ENCODE measurements around the gene SND1. TPM values are rescaled to one million over a fixed set of nuclear protein-coding genes. Genes with fewer than 3 reads are reported as not detected.

Gene SND1
- polyA plus RNA-seq, 1 donor, result 144 TPM

DNA sequence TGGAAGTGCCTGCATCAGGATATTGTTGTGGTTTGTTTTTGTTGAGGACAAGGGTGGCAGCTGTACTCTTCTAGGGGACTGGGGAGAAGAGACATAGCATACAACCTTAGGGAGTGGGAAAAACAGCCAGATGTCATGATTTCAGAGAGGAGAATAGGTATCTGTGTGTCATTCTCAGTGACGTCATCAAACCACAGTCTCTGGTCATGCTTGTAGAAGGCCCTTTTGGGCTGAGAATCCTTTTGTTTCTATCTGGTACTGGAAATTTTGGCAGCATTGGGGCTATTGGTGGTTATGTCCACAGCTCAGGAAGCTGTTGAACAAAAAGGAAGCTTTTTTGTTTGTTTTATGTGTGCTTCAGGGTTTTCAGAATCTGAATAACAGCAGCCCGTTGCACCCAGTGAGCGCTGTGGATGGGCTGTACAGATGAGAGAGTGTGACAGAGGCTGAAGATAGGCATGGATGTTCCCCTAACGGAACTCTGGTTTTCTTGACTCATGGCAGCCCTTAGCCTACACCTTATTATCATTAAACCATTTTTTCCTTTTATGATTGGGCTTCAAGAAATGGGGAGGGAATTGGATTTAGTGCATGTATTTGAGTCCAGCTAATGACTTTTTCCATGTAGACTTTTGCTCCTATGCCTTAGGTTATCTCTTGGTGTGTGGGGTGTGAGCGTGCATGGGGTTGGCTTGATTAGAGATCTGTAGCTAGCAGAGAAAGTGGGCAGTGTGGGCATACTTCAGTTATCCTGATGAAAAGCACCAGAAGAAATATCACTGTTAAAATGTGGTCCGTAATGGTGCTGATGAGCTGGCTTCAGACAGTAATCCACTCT, 65.7 kb downstream of the SND1 start:
- no CpG with 5 or more reads among the region's 6 CpGs for WGBS (ENCODE audit: insufficient coverage, low lambda C conversion rate)
- H3K27me3 ChIP-seq (ENCODE audit: control insufficient read depth, insufficient read depth, low read length), result no peaks in the 10 kb centered on the region
- peaks cover 44% of the 10 kb centered on the region for H3K36me3 ChIP-seq (ENCODE audit: control insufficient read depth, insufficient read depth, low read length)
- no peaks in the 10 kb centered on the region for H3K4me1 ChIP-seq (ENCODE audit: control insufficient read depth, insufficient read depth, low read length)
- no peaks in the 10 kb centered on the region for H3K9me3 ChIP-seq (ENCODE audit: control insufficient read depth, low read depth, low read length)
- DNase-seq, result no peak
- no peak overlapping the region for H3K4me3 ChIP-seq (ENCODE audit: low read length)
- no peak overlapping the region for H3K27ac ChIP-seq (ENCODE audit: low read length)

DNA sequence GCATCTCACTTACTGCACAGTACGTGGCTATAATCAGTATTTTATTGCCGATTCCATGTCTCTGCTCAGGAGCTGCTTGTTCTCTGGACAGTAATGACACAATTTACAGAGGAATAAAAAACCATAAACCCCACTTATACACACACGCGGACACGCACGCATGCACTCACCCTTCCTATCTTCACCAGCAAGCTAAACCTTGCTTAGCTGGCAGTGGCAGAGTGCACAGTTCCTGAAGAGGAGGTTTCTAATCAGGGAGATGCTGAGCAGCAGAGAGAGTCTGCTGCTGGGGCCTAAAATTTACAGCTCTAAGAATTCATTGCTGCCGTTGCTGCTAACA, 66.3 kb downstream of the SND1 start:
- no peak overlapping the region for H3K27ac ChIP-seq (ENCODE audit: low read length)
- no peak overlapping the region for H3K4me3 ChIP-seq (ENCODE audit: low read length)
- no peak for DNase-seq
- H3K27me3 ChIP-seq (ENCODE audit: control insufficient read depth, insufficient read depth, low read length), result no peaks in the 10 kb centered on the region
- H3K4me1 ChIP-seq (ENCODE audit: control insufficient read depth, insufficient read depth, low read length), result no peaks in the 10 kb centered on the region
- WGBS (ENCODE audit: insufficient coverage, low lambda C conversion rate), result no CpG with 5 or more reads among the region's 7 CpGs
- H3K36me3 ChIP-seq (ENCODE audit: control insufficient read depth, insufficient read depth, low read length), result peaks cover 45% of the 10 kb centered on the region
- no peaks in the 10 kb centered on the region for H3K9me3 ChIP-seq (ENCODE audit: control insufficient read depth, low read depth, low read length)

DNA sequence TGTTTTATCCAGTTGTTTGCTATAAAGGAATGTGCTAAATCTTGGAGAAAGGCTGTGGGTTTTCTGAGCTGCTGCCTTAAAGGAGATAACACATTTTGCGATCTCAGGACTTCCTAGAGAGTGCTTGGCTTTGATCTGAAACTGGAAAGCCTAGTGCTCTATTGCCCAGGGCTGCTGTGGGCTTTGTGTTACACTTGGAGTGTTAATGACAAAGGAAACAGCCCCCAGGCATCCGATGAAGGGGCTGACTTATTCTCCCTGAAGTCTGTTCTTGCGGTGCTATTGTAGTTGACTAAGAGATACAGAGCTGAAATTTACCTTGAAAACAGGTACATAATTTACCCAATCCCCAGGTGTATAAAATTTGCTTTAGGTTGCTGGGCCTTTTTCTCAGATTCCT, 74.5 kb downstream of the SND1 start:
- H3K9me3 ChIP-seq (ENCODE audit: control insufficient read depth, low read depth, low read length), result no peaks in the 10 kb centered on the region
- no peak for DNase-seq
- H3K4me1 ChIP-seq (ENCODE audit: control insufficient read depth, insufficient read depth, low read length), result no peaks in the 10 kb centered on the region
- no peak overlapping the region for H3K4me3 ChIP-seq (ENCODE audit: low read length)
- WGBS (ENCODE audit: insufficient coverage, low lambda C conversion rate), result no CpG with 5 or more reads among the region's 3 CpGs
- H3K27me3 ChIP-seq (ENCODE audit: control insufficient read depth, insufficient read depth, low read length), result no peaks in the 10 kb centered on the region
- H3K36me3 ChIP-seq (ENCODE audit: control insufficient read depth, insufficient read depth, low read length), result peaks cover 69% of the 10 kb centered on the region
- no peak overlapping the region for H3K27ac ChIP-seq (ENCODE audit: low read length)

DNA sequence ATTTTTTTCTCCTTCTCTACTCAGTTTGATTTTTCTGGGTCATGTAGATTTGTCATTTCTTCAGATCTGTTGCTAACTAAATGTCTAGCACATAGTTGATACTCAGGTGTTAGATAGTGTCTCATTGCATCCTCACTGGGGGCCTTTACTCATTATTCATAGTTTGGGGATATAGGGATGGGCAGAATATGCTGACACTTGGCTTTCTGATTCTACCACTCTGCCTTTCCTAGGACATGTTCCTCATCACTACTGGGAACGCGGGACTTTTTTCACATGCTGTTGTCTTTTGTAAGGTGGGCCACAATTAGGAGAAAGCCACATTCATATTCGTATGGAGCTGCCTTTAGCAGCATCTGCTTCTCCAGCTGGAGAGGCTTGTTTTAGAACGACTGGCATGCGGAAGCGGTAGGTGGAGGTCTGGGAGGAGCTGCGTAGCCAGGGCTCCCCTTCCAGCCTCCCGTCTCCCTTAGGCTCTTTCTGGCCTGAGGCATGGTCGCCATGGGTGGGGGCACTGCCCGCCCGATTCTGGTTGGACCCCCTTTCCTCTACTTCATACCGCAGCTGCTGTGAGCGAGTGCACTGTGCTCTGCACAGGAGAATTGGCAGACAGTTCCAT, 78.8 kb downstream of the SND1 start:
- WGBS (ENCODE audit: insufficient coverage, low lambda C conversion rate), result no CpG with 5 or more reads among the region's 13 CpGs

DNA sequence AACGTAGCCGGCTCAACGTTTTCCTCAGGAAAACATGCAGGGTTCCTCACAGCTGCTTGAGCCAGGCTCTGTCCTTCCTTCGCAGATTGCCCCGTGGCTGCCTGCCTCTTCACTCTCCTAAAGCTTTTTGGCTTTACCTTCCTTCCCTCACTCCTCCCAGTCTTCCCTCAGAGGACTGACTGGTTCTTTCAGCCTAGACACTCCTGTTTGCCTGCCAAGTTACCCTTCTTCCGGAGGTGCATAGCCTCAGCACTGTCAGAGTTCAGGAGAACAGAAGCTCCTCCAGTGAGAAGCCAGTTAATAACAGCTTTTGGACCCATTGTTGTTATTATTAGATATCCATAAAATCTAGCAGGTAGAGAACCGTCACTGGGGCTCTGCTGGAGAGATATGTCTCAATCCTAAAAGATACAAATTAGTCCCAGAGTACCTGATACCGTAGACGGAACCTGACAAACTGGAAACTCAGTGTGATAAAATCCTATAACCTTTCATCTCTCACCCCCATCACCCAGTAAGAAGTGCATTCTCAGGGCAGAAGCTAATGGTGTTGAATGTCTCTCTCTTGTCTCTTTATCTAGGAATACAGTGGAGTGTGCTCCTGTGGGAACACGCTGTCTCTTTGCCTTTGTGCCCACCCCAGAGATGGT, 79.6 kb downstream of the SND1 start:
- no peaks in the 10 kb centered on the region for H3K27me3 ChIP-seq (ENCODE audit: control insufficient read depth, insufficient read depth, low read length)
- no peak overlapping the region for H3K27ac ChIP-seq (ENCODE audit: low read length)
- WGBS (ENCODE audit: insufficient coverage, low lambda C conversion rate), result no CpG with 5 or more reads among the region's 10 CpGs
- H3K9me3 ChIP-seq (ENCODE audit: control insufficient read depth, low read depth, low read length), result no peaks in the 10 kb centered on the region
- H3K4me1 ChIP-seq (ENCODE audit: control insufficient read depth, insufficient read depth, low read length), result no peaks in the 10 kb centered on the region
- no peak overlapping the region for H3K4me3 ChIP-seq (ENCODE audit: low read length)
- DNase-seq, result no peak
- peaks cover 55% of the 10 kb centered on the region for H3K36me3 ChIP-seq (ENCODE audit: control insufficient read depth, insufficient read depth, low read length)

More for the DNA sequence above, 78.8 kb downstream of the SND1 start:
- peaks cover 56% of the 10 kb centered on the region for H3K36me3 ChIP-seq (ENCODE audit: control insufficient read depth, insufficient read depth, low read length)
- no peak overlapping the region for H3K4me3 ChIP-seq (ENCODE audit: low read length)
- DNase-seq, result no peak
- no peaks in the 10 kb centered on the region for H3K9me3 ChIP-seq (ENCODE audit: control insufficient read depth, low read depth, low read length)
- no peaks in the 10 kb centered on the region for H3K4me1 ChIP-seq (ENCODE audit: control insufficient read depth, insufficient read depth, low read length)
- no peak overlapping the region for H3K27ac ChIP-seq (ENCODE audit: low read length)
- H3K27me3 ChIP-seq (ENCODE audit: control insufficient read depth, insufficient read depth, low read length), result no peaks in the 10 kb centered on the region

DNA sequence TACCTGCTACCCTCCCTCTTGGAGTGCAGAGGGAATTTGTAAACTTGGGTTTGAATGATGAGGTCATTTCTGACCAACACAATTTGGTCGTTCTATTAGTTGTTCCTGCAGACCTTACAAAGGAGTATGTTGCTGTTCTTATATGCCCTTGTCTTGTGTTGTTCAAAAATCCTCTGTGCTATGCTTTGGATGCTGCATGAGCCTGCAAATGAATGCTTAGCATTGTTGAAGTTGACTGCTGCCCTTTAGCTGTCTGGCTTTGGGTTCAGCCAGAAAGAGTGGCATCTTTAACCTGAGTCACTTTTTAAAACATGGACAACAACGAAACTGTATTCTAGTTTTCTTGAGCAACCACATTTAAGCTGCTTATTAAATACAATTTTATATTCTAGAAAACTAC, 80.3 kb downstream of the SND1 start:
- 90% methylated on average over 2 of the region's 2 CpGs for WGBS (ENCODE audit: insufficient coverage, low lambda C conversion rate)
- H3K4me1 ChIP-seq (ENCODE audit: control insufficient read depth, insufficient read depth, low read length), result no peaks in the 10 kb centered on the region
- DNase-seq, result no peak
- H3K27me3 ChIP-seq (ENCODE audit: control insufficient read depth, insufficient read depth, low read length), result no peaks in the 10 kb centered on the region
- no peak overlapping the region for H3K27ac ChIP-seq (ENCODE audit: low read length)
- H3K4me3 ChIP-seq (ENCODE audit: low read length), result no peak overlapping the region
- H3K36me3 ChIP-seq (ENCODE audit: control insufficient read depth, insufficient read depth, low read length), result peaks cover 51% of the 10 kb centered on the region
- no peaks in the 10 kb centered on the region for H3K9me3 ChIP-seq (ENCODE audit: control insufficient read depth, low read depth, low read length)

DNA sequence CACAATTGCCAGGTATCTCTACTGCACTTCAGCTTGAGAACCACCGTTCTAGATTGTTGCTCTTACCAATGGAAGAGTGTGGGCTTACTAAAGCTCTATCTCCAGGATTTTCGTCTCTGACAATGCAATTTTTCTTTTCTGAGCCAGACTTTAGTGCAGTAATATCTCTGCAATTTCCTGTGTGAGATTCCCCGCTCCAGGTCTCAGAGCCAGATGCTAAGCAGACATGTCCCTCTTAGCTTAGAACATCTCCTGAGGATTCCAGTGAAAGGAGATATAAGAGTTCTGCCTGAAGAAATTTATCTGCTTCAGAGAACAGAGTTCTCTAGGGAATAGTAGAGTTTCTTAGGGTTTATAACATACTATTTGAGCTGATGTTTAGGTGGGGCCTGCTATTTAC, 82.0 kb downstream of the SND1 start:
- 90% methylated on average over 2 of the region's 3 CpGs for WGBS (ENCODE audit: insufficient coverage, low lambda C conversion rate)
- Histone ChIP-seq H3K36me3 (ENCODE audit: control insufficient read depth, insufficient read depth, low read length) (peaks cover 48% of the 10 kb centered on the region), H3K9me3 (ENCODE audit: control insufficient read depth, low read depth, low read length) (no peaks in the 10 kb centered on the region), H3K27ac (ENCODE audit: low read length) (no peak overlapping the region), H3K4me3 (ENCODE audit: low read length) (no peak overlapping the region), H3K4me1 (ENCODE audit: control insufficient read depth, insufficient read depth, low read length) (no peaks in the 10 kb centered on the region), H3K27me3 (ENCODE audit: control insufficient read depth, insufficient read depth, low read length) (no peaks in the 10 kb centered on the region)
- no peak for DNase-seq

DNA sequence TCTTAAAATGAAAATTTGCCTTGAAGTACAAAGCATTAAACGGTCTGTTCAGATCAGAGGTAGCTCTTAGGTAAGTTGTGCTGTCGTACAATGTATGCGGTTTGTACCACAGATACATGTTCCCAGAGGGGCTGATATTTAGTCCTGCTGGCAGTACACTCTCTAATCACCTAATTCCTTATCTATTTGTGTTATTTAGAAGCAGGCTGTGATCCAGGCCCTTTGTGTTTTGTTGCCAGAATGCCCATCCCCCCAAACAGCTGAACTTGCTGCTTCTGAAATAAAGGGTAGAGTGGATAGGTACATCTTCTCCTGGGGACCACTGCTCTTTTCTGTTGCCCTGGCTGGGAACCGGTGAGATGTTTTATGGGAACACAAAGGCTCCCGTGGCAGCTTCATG, 84.5 kb downstream of the SND1 start:
- H3K9me3 ChIP-seq (ENCODE audit: control insufficient read depth, low read depth, low read length), result no peaks in the 10 kb centered on the region
- no peak for DNase-seq
- no peaks in the 10 kb centered on the region for H3K27me3 ChIP-seq (ENCODE audit: control insufficient read depth, insufficient read depth, low read length)
- H3K4me3 ChIP-seq (ENCODE audit: low read length), result no peak overlapping the region
- WGBS (ENCODE audit: insufficient coverage, low lambda C conversion rate), result no CpG with 5 or more reads among the region's 5 CpGs
- H3K27ac ChIP-seq (ENCODE audit: low read length), result no peak overlapping the region
- H3K36me3 ChIP-seq (ENCODE audit: control insufficient read depth, insufficient read depth, low read length), result peaks cover 38% of the 10 kb centered on the region
- H3K4me1 ChIP-seq (ENCODE audit: control insufficient read depth, insufficient read depth, low read length), result no peaks in the 10 kb centered on the region

DNA sequence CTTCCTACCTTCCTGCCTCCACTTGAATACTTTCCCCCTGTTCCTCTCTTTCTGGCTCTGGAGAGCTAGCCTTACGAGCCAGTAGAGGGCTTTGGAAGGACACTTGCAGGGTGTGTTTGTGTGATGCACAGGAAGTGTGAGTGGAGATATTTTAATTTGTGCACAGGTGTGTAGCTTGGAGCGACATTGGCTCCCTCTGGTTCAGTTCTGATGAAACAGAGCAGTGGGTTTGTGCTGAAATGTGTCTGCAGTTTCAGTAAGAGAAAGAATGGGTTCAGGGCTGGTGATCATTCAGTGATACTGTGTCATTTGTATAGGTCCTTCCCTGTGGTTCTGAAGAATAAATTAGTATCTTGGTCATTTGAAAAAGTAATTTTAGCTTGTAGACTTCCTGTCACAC, 86.9 kb downstream of the SND1 start:
- no peak for DNase-seq
- no CpG with 5 or more reads among the region's 2 CpGs for WGBS (ENCODE audit: insufficient coverage, low lambda C conversion rate)
- no peaks in the 10 kb centered on the region for H3K9me3 ChIP-seq (ENCODE audit: control insufficient read depth, low read depth, low read length)
- no peak overlapping the region for H3K27ac ChIP-seq (ENCODE audit: low read length)
- H3K4me1 ChIP-seq (ENCODE audit: control insufficient read depth, insufficient read depth, low read length), result no peaks in the 10 kb centered on the region
- no peak overlapping the region for H3K4me3 ChIP-seq (ENCODE audit: low read length)
- peaks cover 32% of the 10 kb centered on the region for H3K36me3 ChIP-seq (ENCODE audit: control insufficient read depth, insufficient read depth, low read length)
- H3K27me3 ChIP-seq (ENCODE audit: control insufficient read depth, insufficient read depth, low read length), result no peaks in the 10 kb centered on the region

DNA sequence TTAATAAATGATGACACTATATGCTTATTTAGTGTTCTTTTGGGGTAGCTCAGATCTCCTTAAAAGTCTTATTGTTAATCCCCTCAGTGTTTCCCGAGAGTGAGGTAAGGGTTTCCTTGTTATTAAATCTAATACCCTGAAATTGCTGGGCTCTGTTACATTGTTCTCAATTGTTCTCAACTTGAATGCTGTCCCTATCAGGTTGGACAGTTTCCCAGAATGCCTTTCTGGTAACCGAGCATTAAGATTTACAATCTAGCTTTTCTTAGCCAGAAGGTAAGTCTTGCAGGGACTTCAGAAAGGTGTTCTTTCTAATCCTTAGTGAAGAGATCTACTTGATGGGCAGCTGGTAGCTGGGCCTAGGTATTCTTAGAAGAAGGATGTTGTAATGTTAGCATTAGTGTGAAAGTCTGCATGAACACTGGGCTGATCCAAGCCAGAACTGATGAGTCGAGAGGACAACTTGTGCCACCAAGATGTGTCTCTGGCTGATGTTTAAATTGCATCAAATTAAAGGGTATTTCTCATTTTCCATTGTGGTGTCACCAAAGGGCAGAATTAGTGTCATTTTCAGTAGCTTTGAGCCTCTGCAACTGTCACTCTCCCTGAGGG, 89.9 kb downstream of the SND1 start:
- DNase-seq, result no peak
- Histone ChIP-seq H3K27me3 (ENCODE audit: control insufficient read depth, insufficient read depth, low read length) (no peaks in the 10 kb centered on the region), H3K9me3 (ENCODE audit: control insufficient read depth, low read depth, low read length) (no peaks in the 10 kb centered on the region), H3K4me1 (ENCODE audit: control insufficient read depth, insufficient read depth, low read length) (no peaks in the 10 kb centered on the region), H3K36me3 (ENCODE audit: control insufficient read depth, insufficient read depth, low read length) (peaks cover 17% of the 10 kb centered on the region), H3K4me3 (ENCODE audit: low read length) (no peak overlapping the region), H3K27ac (ENCODE audit: low read length) (no peak overlapping the region)
- no CpG with 5 or more reads among the region's 3 CpGs for WGBS (ENCODE audit: insufficient coverage, low lambda C conversion rate)

Measured in large intestine (tissue), 3 donors.